Measurements from ENCODE around the gene CLDN14.

DNA sequence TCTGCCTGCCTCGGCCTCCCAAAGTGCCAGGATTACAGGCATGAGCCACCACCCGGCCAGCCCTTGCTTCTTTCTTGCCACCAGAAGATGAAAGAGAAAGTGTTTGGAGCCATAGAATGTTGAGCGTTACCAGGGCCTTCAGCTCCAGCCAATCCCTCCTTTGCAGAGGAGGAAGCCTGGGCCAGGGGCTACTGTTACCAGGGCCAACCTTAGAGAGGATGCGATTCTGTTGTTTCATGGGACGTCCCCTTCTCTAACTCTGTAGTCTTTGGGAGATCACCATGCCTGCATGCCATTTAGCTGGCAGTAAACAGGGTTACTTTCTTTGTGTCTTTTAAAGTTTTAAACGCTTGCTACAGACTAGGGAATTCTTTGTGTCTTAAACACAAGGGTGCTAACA lies 45.8 kb downstream of the CLDN14 start:
- TF ChIP-seq TAF1 (IDR thresholded peaks at IDR 0.05; ENCODE audit: low read depth, low read length) (no peak), POLR2A (IDR thresholded peaks at IDR 0.05; ENCODE audit: low read depth, low read length) (no peak), POLR2AphosphoS5 (IDR thresholded peaks at IDR 0.05; ENCODE audit: low read depth, low read length) (no peak), PAX5 (IDR thresholded peaks at IDR 0.05; ENCODE audit: insufficient read depth, low read length, severe bottlenecking) (no peak), POU2F2 (IDR thresholded peaks at IDR 0.05; ENCODE audit: low read depth, low read length) (no peak)
